ENCODE results near the gene LGMN.

- no peak for TF ChIP-seq CTCF (IDR thresholded peaks at IDR 0.05)
- TF ChIP-seq POLR2A (IDR thresholded peaks at IDR 0.05) = no peak
- no peak for TF ChIP-seq EP300 (IDR thresholded peaks at IDR 0.05)
These were observed 12.0 kb upstream of the LGMN start for GRCh38 chr14:92760524-92760805.

All from tibial nerve (tissue), 4 donors.